A549 treated with AZD2906 at 1 μM for 4 hours (cell line): ENCODE data around the gene ABCA2. TPM values are rescaled to one million over a fixed set of nuclear protein-coding genes. Genes with fewer than 3 reads are reported as not detected.

ENCODE experiments used
- total RNA-seq: library from RNA; stranded (reverse); fragments of 200-300 nt; extraction: Qiagen RNA extraction; gene quantifications from 5 replicates; pipeline ENCODE4 v1.2.3, GENCODE V29; 2022

The ABCA2 gene
- 19.1 to 28.9 TPM (median 24.6 TPM) in 5 replicates for total RNA-seq

GRCh38 chr9:137027369-137028262, at the start of gene ABCA2:
Gene ABCA2, minus strand, starts transcription at chr9:137028237. Its CDS starts 97 bp downstream, at chr9:137028140.

GRCh38 chr9:137077010-137077747, 49.1 kb upstream of the ABCA2 start, which contains the start of gene UAP1L1:
Gene UAP1L1, plus strand, starts transcription at chr9:137077517. Its CDS starts 16 bp downstream, at chr9:137077533.

GRCh38 chr9:137070201-137070905, 42.3 kb upstream of the ABCA2 start, which contains the start of gene SAPCD2:
Gene SAPCD2, minus strand, starts transcription at chr9:137070557. Its CDS starts 97 bp downstream, at chr9:137070460.

GRCh38 chr9:137053944-137054931, 26.2 kb upstream of the ABCA2 start, which contains the start of gene ENTPD2:
Gene ENTPD2, minus strand, starts transcription at chr9:137054061. Its CDS starts 64 bp downstream, at chr9:137053997.

GRCh38 chr9:137046088-137046787, 18.2 kb upstream of the ABCA2 start, which contains the start of gene NPDC1:
Gene NPDC1, minus strand, starts transcription at chr9:137046177. Its CDS starts 188 bp downstream, at chr9:137045989.

GRCh38 chr9:137031904-137032640, 4.0 kb upstream of the ABCA2 start, which contains the start of gene FUT7:
Gene FUT7, minus strand, starts transcription at chr9:137032088. Its CDS starts 97 bp downstream, at chr9:137031991.

GRCh38 chr9:136996361-136997292, 31.4 kb downstream of the ABCA2 start, which contains the start of gene CLIC3:
Gene CLIC3, minus strand, starts transcription at chr9:136996568. Its CDS starts 25 bp downstream, at chr9:136996543.

GRCh38 chr9:136991993-136992818, 35.8 kb downstream of the ABCA2 start, which contains the start of gene PAXX:
Gene PAXX, plus strand, starts transcription at chr9:136992422. Its CDS starts 22 bp downstream, at chr9:136992444.

GRCh38 chr9:136982232-136983051, 45.6 kb downstream of the ABCA2 start, which contains the start of gene LCNL1:
Gene LCNL1, plus strand, starts transcription at chr9:136982993. Its CDS starts 594 bp downstream, at chr9:136983587.

GRCh38 chr9:136977223-136977622, 50.8 kb downstream of the ABCA2 start, which contains the start of gene PTGDS:
Gene PTGDS, plus strand, starts transcription at chr9:136977504. Its CDS starts 75 bp downstream, at chr9:136977579.

Other genes with a start within 250 kb of the ABCA2 start
- gene TMEM141, start 236.9 kb downstream of the ABCA2 start, total RNA-seq, result 64.4 to 82.3 TPM (median 79.7 TPM) in 5 replicates
- gene CCDC183, start 231.9 kb downstream of the ABCA2 start, total RNA-seq, result 0.19 to 0.38 TPM (median 0.28 TPM) in 5 replicates
- gene RABL6, start 220.3 kb downstream of the ABCA2 start, total RNA-seq, result 63.0 to 83.9 TPM (median 80.3 TPM) in 5 replicates
- gene AJM1, start 185.8 kb downstream of the ABCA2 start, total RNA-seq, result 3.7 to 4.5 TPM (median 4.1 TPM) in 5 replicates
- gene PHPT1, start 178.8 kb downstream of the ABCA2 start, total RNA-seq, result 250 to 343 TPM (median 299 TPM) in 5 replicates
- gene MAMDC4, start 175.9 kb downstream of the ABCA2 start, total RNA-seq, result 1.5 to 4.6 TPM (median 3.8 TPM) in 5 replicates
- 415 to 505 TPM (median 466 TPM) in 5 replicates for gene EDF1, start 161.9 kb downstream of the ABCA2 start, total RNA-seq
- gene TRAF2, start 141.7 kb downstream of the ABCA2 start, total RNA-seq, result 37.2 to 59.4 TPM (median 50.2 TPM) in 5 replicates
- 65.5 to 105 TPM (median 98.0 TPM) in 5 replicates for gene FBXW5, start 83.5 kb downstream of the ABCA2 start, total RNA-seq
- gene C8G, start 83.0 kb downstream of the ABCA2 start, total RNA-seq, result 0.87 to 1.4 TPM (median 1.3 TPM) in 5 replicates
- 0.58 to 2.4 TPM (median 1.5 TPM) in 5 replicates for gene LCN12, start 76.0 kb downstream of the ABCA2 start, total RNA-seq
- 0.47 to 1.4 TPM (median 0.62 TPM) in 5 replicates for gene PTGDS, start 50.7 kb downstream of the ABCA2 start, total RNA-seq
- gene LCNL1, start 45.2 kb downstream of the ABCA2 start, total RNA-seq, result 0.07 to 0.24 TPM (median 0.18 TPM) in 5 replicates
- 42.6 to 85.1 TPM (median 74.1 TPM) in 5 replicates for gene PAXX, start 35.8 kb downstream of the ABCA2 start, total RNA-seq
- 3.2 to 7.2 TPM (median 5.6 TPM) in 5 replicates for gene CLIC3, start 31.7 kb downstream of the ABCA2 start, total RNA-seq
- 0.06 to 0.07 TPM (median 0.06 TPM) in 4 of 5 replicates, not detected in the other for gene FUT7, start 3.9 kb upstream of the ABCA2 start, total RNA-seq
- gene NPDC1, start 17.9 kb upstream of the ABCA2 start, total RNA-seq, result 37.5 to 92.6 TPM (median 80.3 TPM) in 5 replicates
- gene ENTPD2, start 25.8 kb upstream of the ABCA2 start, total RNA-seq, result 2.9 to 6.2 TPM (median 5.7 TPM) in 5 replicates
- gene SAPCD2, start 42.3 kb upstream of the ABCA2 start, total RNA-seq, result 14.8 to 26.1 TPM (median 23.7 TPM) in 5 replicates
- gene UAP1L1, start 49.3 kb upstream of the ABCA2 start, total RNA-seq, result 8.9 to 14.8 TPM (median 10.9 TPM) in 5 replicates
- gene MAN1B1, start 58.7 kb upstream of the ABCA2 start, total RNA-seq, result 44.5 to 54.0 TPM (median 52.2 TPM) in 5 replicates
- gene DPP7, start 86.5 kb upstream of the ABCA2 start, total RNA-seq, result 66.9 to 123 TPM (median 112 TPM) in 5 replicates
- gene GRIN1, start 110.9 kb upstream of the ABCA2 start, total RNA-seq, result 0.11 to 0.91 TPM (median 0.63 TPM) in 5 replicates
- 0.39 to 1.9 TPM (median 1.2 TPM) in 5 replicates for gene LRRC26, start 141.8 kb upstream of the ABCA2 start, total RNA-seq
- not detected in 5 replicates for gene TMEM210, start 143.8 kb upstream of the ABCA2 start, total RNA-seq
- gene ANAPC2, start 160.3 kb upstream of the ABCA2 start, total RNA-seq, result 21.8 to 36.5 TPM (median 33.4 TPM) in 5 replicates
- gene SSNA1, start 160.4 kb upstream of the ABCA2 start, total RNA-seq, result 98.0 to 157 TPM (median 144 TPM) in 5 replicates
- gene TPRN, start 172.5 kb upstream of the ABCA2 start, total RNA-seq, result 8.2 to 12.3 TPM (median 11.7 TPM) in 5 replicates
- 35.4 to 47.2 TPM (median 45.3 TPM) in 5 replicates for gene TMEM203, start 177.4 kb upstream of the ABCA2 start, total RNA-seq
- 11.5 to 17.4 TPM (median 15.7 TPM) in 5 replicates for gene NDOR1, start 177.5 kb upstream of the ABCA2 start, total RNA-seq
- 0.91 to 2.8 TPM (median 2.1 TPM) in 5 replicates for gene RNF208, start 194.0 kb upstream of the ABCA2 start, total RNA-seq
- gene CYSRT1, start 196.9 kb upstream of the ABCA2 start, total RNA-seq, result 3.0 to 5.0 TPM (median 5.0 TPM) in 5 replicates
- 0.12 to 0.38 TPM (median 0.25 TPM) in 5 replicates for gene RNF224, start 199.3 kb upstream of the ABCA2 start, total RNA-seq
- 0.03 to 0.15 TPM (median 0.10 TPM) in 4 of 5 replicates, not detected in the other for gene SLC34A3, start 202.7 kb upstream of the ABCA2 start, total RNA-seq
- 633 to 818 TPM (median 765 TPM) in 5 replicates for gene TUBB4B, start 213.1 kb upstream of the ABCA2 start, total RNA-seq
- gene STPG3, start 223.0 kb upstream of the ABCA2 start, total RNA-seq, result not detected in 5 replicates
- 46.9 to 62.8 TPM (median 58.2 TPM) in 5 replicates for gene NELFB, start 227.1 kb upstream of the ABCA2 start, total RNA-seq
- 18.3 to 26.4 TPM (median 25.4 TPM) in 5 replicates for gene TOR4A, start 249.5 kb upstream of the ABCA2 start, total RNA-seq